Esophagus squamous epithelium (tissue), 5 donors: Measurements from ENCODE around the gene GMPPB. TPM values are rescaled to one million over a fixed set of nuclear protein-coding genes. Genes with fewer than 3 reads are reported as not detected.

Source experiments
- DNase-seq: peaks from one replicate; lab custom pipeline; 2025; lab: John Stamatoyannopoulos, UW
- H3K27ac ChIP-seq, 4 donors: fragments of 200-600 bp; sonication (generic); one replicate each; pipeline ENCODE4 v1.5.1; 2016 to 2019; ENCODE audit warnings: mild to moderate bottlenecking in 1 of 4
- H3K27me3 ChIP-seq, 4 donors: fragments of 200-600 bp; sonication (generic); 1 replicate in 3 of 4; 2 replicates in 1 of 4; pipeline versions ENCODE4 v1.5.1 to v1.6.0; 2017 to 2021; ENCODE audit warnings: antibody characterized with exemption in 1 of 4
- H3K36me3 ChIP-seq, 3 donors: fragments of 200-600 bp; sonication (generic); one replicate each; pipeline ENCODE4 v1.5.1; 2016 to 2019
- H3K4me1 ChIP-seq, 3 donors: fragments of 200-600 bp; sonication (generic); one replicate each; pipeline ENCODE4 v1.5.1; 2017 to 2019
- H3K4me3 ChIP-seq, 4 donors: fragments of 200-600 bp; sonication (generic); 1 replicate in 3 of 4; 2 replicates in 1 of 4; pipeline ENCODE4 v1.5.1; 2016 to 2019; ENCODE audit warnings: mild to moderate bottlenecking in 2 of 4, moderate library complexity in 1 of 4
- H3K9me3 ChIP-seq, 3 donors: fragments of 200-600 bp; sonication (generic); one replicate each; pipeline ENCODE4 v1.5.1; 2016 to 2019
- CTCF ChIP-seq, 6 experiments: fragments of 450-650 bp in 4 of 6; fragments of 200-600 bp in 2 of 6; sonication (generic) in 2 of 6; IDR thresholded peaks; one replicate each; pipeline ENCODE4 v1.5.1; 2016 to 2019; ENCODE audit warnings: antibody characterized with exemption in 6 of 6, mild to moderate bottlenecking in 4 of 6, moderate library complexity in 4 of 6
- POLR2A ChIP-seq, 4 donors: fragments of 450-650 bp; IDR thresholded peaks; one replicate each; pipeline ENCODE4 v1.6.1; 2017; ENCODE audit warnings: antibody characterized with exemption in 4 of 4, mild to moderate bottlenecking in 4 of 4, moderate library complexity in 3 of 4
- WGBS, 2 donors: methylation state at CpG; one replicate each; pipeline ENCODE4 v1.1.5; 2018; 5-methylcytosine and 5-hydroxymethylcytosine counted together
- intact Hi-C: fragments of 100-400 bp; cut with DNase I; formaldehyde crosslinking; loops from one replicate; pipeline ENCODE4 v1.15.0; 2022
- total RNA-seq, 4 donors: library from RNA; depleted of rRNA; stranded (reverse); fragments of >200 nt; gene quantifications; one replicate each; pipeline ENCODE4 v1.1.0, GENCODE V29; 2016
- donor health status: DM: yes; HTN: yes; CAD: no.

GMPPB gene
- total RNA-seq, 4 donors from 2014 or later, result 17.7 to 49.7 (median 33.8) TPM

GRCh38 chr3:49702672-49703071 is 21.1 kb downstream of the GMPPB start:
- Histone ChIP-seq H3K36me3 (peaks cover 10 to 100% (median 15%) of the 10 kb centered on the region in 3 donors), H3K4me1 (peaks cover 0 to 5% (median 0%) of the 10 kb centered on the region in 3 donors), H3K27me3 (no peaks in the 10 kb centered on the region), H3K27ac (no peak overlapping the region), H3K4me3 (no peak overlapping the region), H3K9me3 (no peaks in the 10 kb centered on the region)
- 83% methylated on average over 9 of the region's 11 CpGs; no CpG with 5 or more reads in 1 of the 2 donors for WGBS, 2 donors
- no peak for DNase-seq
- intact Hi-C loops, result loop anchor here (10.0 kb wide), 1 partner anchor 142 kb away; no protein-coding TSS in a partner anchor
- TF ChIP-seq POLR2A (IDR thresholded peaks at IDR 0.05), result no peak
- no peak for TF ChIP-seq CTCF (IDR thresholded peaks at IDR 0.05)

- Histone ChIP-seq H3K9me3 (no peaks in the 10 kb centered on the region), H3K27me3 (no peaks in the 10 kb centered on the region), H3K36me3 (peaks cover 10 to 98% (median 15%) of the 10 kb centered on the region in 3 donors), H3K4me1 (peaks cover 0 to 5% (median 0%) of the 10 kb centered on the region in 3 donors), H3K27ac (no peak overlapping the region), H3K4me3 (no peak overlapping the region)
- 80 to 98% methylated on average over 1 to 13 of the region's 21 CpGs for WGBS, 2 donors
- DNase-seq, result no peak
- intact Hi-C loops, result loop anchor here (10.0 kb wide), 1 partner anchor 143 kb away; no protein-coding TSS in a partner anchor
- TF ChIP-seq CTCF (IDR thresholded peaks at IDR 0.05) (peak in 4 of 6 experiments; percentile 20 to 45 (median 29)), POLR2A (IDR thresholded peaks at IDR 0.05) (no peak)
Observed at GRCh38 chr3:49701388-49702077, 22.2 kb downstream of the GMPPB start.

GRCh38 chr3:49700453-49701128 is 23.2 kb downstream of the GMPPB start:
- Histone ChIP-seq H3K4me3 (no peak overlapping the region), H3K27ac (no peak overlapping the region), H3K4me1 (peaks cover 0 to 5% (median 0%) of the 10 kb centered on the region in 3 donors), H3K36me3 (peaks cover 10 to 89% (median 14%) of the 10 kb centered on the region in 3 donors), H3K27me3 (no peaks in the 10 kb centered on the region), H3K9me3 (no peaks in the 10 kb centered on the region)
- intact Hi-C loops, result loop anchor here (10.0 kb wide), 1 partner anchor 144 kb away; no protein-coding TSS in a partner anchor
- no peak for DNase-seq
- 60 to 73% methylated on average over 2 to 7 of the region's 13 CpGs for WGBS, 2 donors
- TF ChIP-seq POLR2A (IDR thresholded peaks at IDR 0.05), result no peak
- TF ChIP-seq CTCF (IDR thresholded peaks at IDR 0.05), result no peak

- intact Hi-C loops, result loop anchor here (10.0 kb wide), 1 partner anchor 145 kb away; no protein-coding TSS in a partner anchor
- Histone ChIP-seq H3K27ac (no peak overlapping the region), H3K4me3 (no peak overlapping the region), H3K27me3 (no peaks in the 10 kb centered on the region), H3K9me3 (no peaks in the 10 kb centered on the region), H3K4me1 (peaks cover 0 to 5% (median 0%) of the 10 kb centered on the region in 3 donors), H3K36me3 (peaks cover 7 to 83% (median 8%) of the 10 kb centered on the region in 3 donors)
- DNase-seq, result no peak
- 80% methylated on average over 1 of the region's 8 CpGs; no CpG with 5 or more reads in 1 of the 2 donors for WGBS, 2 donors
- no peak for TF ChIP-seq CTCF (IDR thresholded peaks at IDR 0.05)
Observed at GRCh38 chr3:49700014-49700413, 23.7 kb downstream of the GMPPB start.
